ENCODE data around the gene TBL3. TPM values are rescaled to one million over a fixed set of nuclear protein-coding genes. Genes with fewer than 3 reads are reported as not detected.

The TBL3 gene
- total RNA-seq = 10 to 100 TPM; 22.0 to 51.6 (median 35.0) TPM

- peak in 1 of 4 donors; percentile 81 for TF ChIP-seq EP300 (IDR thresholded peaks at IDR 0.05)
- TF ChIP-seq POLR2AphosphoS5 (IDR thresholded peaks at IDR 0.05) = peak; percentile 100
- TF ChIP-seq POLR2A (IDR thresholded peaks at IDR 0.05) = peak in 3 of 4 donors; percentile 73 to 97 (median 94)
- TF ChIP-seq CTCF (IDR thresholded peaks at IDR 0.05) = peak in 2 of 6 experiments; percentile 36 to 48
- H3K4me1 ChIP-seq = peaks cover 18 to 33% (median 24%) of the 10 kb centered on the region in 4 donors
- DNase-seq (peak; percentile 93 to 99), ATAC-seq (ENCODE audit: low FRiP score in 2 of 2) (peak; percentile 93 to 97)
- WGBS, 2 donors = 0 to 1% methylated on average over 11 to 64 of the region's 78 CpGs
- no peaks in the 10 kb centered on the region for H3K27me3 ChIP-seq
- H3K9me3 ChIP-seq = no peaks in the 10 kb centered on the region
- H3K4me3 ChIP-seq = peak within 1 kb of the TSS; percentile 84 to 100 (median 98)
- H3K36me3 ChIP-seq = peaks cover 11 to 30% (median 29%) of the 10 kb centered on the region in 4 donors
- H3K27ac ChIP-seq = peak within 1 kb of the TSS; percentile 88 to 94 (median 90)
Observed at GRCh38 chr16:1971796-1972489, at the start of gene TBL3. Gene TBL3 (plus strand): TSS chr16:1972053. CDS start chr16:1972165, 112 bp downstream.

GRCh38 chr16:1922357-1922756 lies 49.5 kb upstream of the TBL3 start:
- ATAC-seq (ENCODE audit: low FRiP score in 2 of 2) (no peak), DNase-seq (no peak)
- H3K4me1 ChIP-seq = peaks cover 8 to 28% (median 17%) of the 10 kb centered on the region in 4 donors
- no peak overlapping the region for H3K4me3 ChIP-seq
- no peak for TF ChIP-seq EP300 (IDR thresholded peaks at IDR 0.05)
- TF ChIP-seq POLR2AphosphoS5 (IDR thresholded peaks at IDR 0.05) = no peak
- no peak for TF ChIP-seq CTCF (IDR thresholded peaks at IDR 0.05)
- no peak for TF ChIP-seq POLR2A (IDR thresholded peaks at IDR 0.05)
- H3K36me3 ChIP-seq = no peaks in the 10 kb centered on the region
- H3K27me3 ChIP-seq = peaks cover 0 to 40% (median 27%) of the 10 kb centered on the region in 4 donors
- 72 to 83% methylated on average over 8 of the region's 8 CpGs for WGBS, 2 donors
- no peak overlapping the region for H3K27ac ChIP-seq
- no peaks in the 10 kb centered on the region for H3K9me3 ChIP-seq

DNA sequence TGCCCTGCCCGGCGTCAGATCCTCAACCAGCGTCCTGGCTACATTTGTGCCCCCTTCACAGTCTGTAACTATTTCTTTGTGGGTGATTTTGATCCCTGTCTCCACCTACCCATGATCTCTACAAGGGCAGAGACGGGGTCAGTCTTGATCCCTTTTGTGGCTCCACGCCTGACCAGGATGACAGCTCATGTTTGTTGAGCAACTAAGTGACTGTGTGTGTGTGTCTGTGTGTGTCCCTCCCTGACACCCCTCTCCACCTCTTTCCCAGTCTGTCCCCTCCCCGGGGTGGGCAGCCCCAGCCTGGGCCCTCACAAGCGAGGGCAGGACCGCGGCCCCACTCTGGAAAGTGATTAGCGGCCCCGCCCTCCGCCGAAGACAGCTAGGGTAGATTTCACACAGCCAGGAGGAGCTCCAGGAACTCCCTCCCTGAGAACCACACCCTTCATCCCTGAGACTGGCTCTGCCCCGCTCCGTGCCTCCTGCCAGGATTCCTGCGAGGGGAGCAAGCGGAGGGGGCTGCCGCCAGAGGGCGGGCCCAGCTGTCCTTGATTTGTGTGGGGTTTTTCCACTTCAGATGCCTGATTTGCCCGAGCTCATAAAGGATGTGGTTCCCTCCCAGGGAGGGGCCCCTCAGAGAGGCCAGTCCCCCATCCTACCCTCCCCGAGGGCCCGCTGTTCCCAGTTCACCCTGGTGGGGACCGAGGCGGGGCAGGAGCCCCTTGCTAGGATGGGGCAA lies 48.4 kb upstream of the TBL3 start:
- H3K4me1 ChIP-seq = peaks cover 5 to 19% (median 12%) of the 10 kb centered on the region in 4 donors
- H3K36me3 ChIP-seq = no peaks in the 10 kb centered on the region
- peaks cover 0 to 29% (median 23%) of the 10 kb centered on the region in 4 donors for H3K27me3 ChIP-seq
- H3K9me3 ChIP-seq = no peaks in the 10 kb centered on the region
- DNase-seq (peak; percentile 45 to 75), ATAC-seq (ENCODE audit: low FRiP score in 2 of 2) (peak; percentile 35 to 45)
- no peak overlapping the region for H3K4me3 ChIP-seq
- no peak for TF ChIP-seq POLR2A (IDR thresholded peaks at IDR 0.05)
- TF ChIP-seq CTCF (IDR thresholded peaks at IDR 0.05) = peak in 4 of 6 experiments; percentile 18 to 38 (median 22)
- WGBS, 2 donors = 17 to 42% methylated on average over 6 to 23 of the region's 24 CpGs
- H3K27ac ChIP-seq = no peak overlapping the region

GRCh38 chr16:1924095-1924494 lies 47.8 kb upstream of the TBL3 start:
- no peak overlapping the region for H3K27ac ChIP-seq
- WGBS, 2 donors = 62 to 75% methylated on average over 3 to 5 of the region's 5 CpGs
- H3K4me1 ChIP-seq = peaks cover 5 to 19% (median 12%) of the 10 kb centered on the region in 4 donors
- ATAC-seq (ENCODE audit: low FRiP score in 2 of 2) = no peak
- no peak for DNase-seq
- no peak overlapping the region for H3K4me3 ChIP-seq
- no peaks in the 10 kb centered on the region for H3K36me3 ChIP-seq
- H3K9me3 ChIP-seq = no peaks in the 10 kb centered on the region
- peaks cover 0 to 22% (median 16%) of the 10 kb centered on the region in 4 donors for H3K27me3 ChIP-seq
- TF ChIP-seq CTCF (IDR thresholded peaks at IDR 0.05) = no peak
- TF ChIP-seq POLR2A (IDR thresholded peaks at IDR 0.05) = no peak
- TF ChIP-seq POLR2AphosphoS5 (IDR thresholded peaks at IDR 0.05) = no peak
- TF ChIP-seq EP300 (IDR thresholded peaks at IDR 0.05) = no peak

Measured in upper lobe of left lung (tissue), 6 donors.